SK-N-SH treated with all-trans-retinoic acid at 6 μM for 48 hours (cell line): ENCODE results near the gene PMM2.

Source experiments
- ARNTL ChIP-seq: fragments of 450-650 bp; formaldehyde crosslinking; IDR thresholded peaks from 2 replicates; pipeline ENCODE4 v1.5.0; 2020; ENCODE audit warnings: low read depth, mild to moderate bottlenecking, moderate library complexity, borderline replicate concordance
- BACH2 ChIP-seq: fragments of 250-450 bp; sonication (Bioruptor Pico); IDR thresholded peaks from 2 replicates; pipeline ENCODE4 v1.9.0; 2021; ENCODE audit warnings: mild to moderate bottlenecking, borderline replicate concordance
- ESRRG ChIP-seq: fragments of 250-450 bp; sonication (Bioruptor Pico); IDR thresholded peaks from 2 replicates; pipeline ENCODE4 v1.6.1; 2021; ENCODE audit warnings: mild to moderate bottlenecking
- ISL1 ChIP-seq: fragments of 250-450 bp; sonication (Bioruptor Pico); IDR thresholded peaks from 2 replicates; pipeline ENCODE4 v2.1.2; 2022; ENCODE audit warnings: mild to moderate bottlenecking, moderate library complexity
- RARB ChIP-seq: fragments of 250-450 bp; sonication (Bioruptor Pico); IDR thresholded peaks from 2 replicates; pipeline ENCODE4 v1.8.0; 2021; ENCODE audit warnings: mild to moderate bottlenecking, moderate library complexity
- SNAI2 ChIP-seq: fragments of 250-450 bp; sonication (Bioruptor Pico); IDR thresholded peaks from 2 replicates; pipeline ENCODE4 v1.5.0; 2020; ENCODE audit warnings: mild to moderate bottlenecking, moderate library complexity
- ZFP3 ChIP-seq: fragments of 250-450 bp; sonication (Bioruptor Pico); IDR thresholded peaks from 2 replicates; pipeline ENCODE4 v1.5.0; 2020; ENCODE audit warnings: mild to moderate bottlenecking, moderate library complexity
- ZFP30 ChIP-seq: fragments of 450-650 bp; formaldehyde crosslinking; IDR thresholded peaks from 2 replicates; pipeline ENCODE4 v1.5.0; 2022; ENCODE audit warnings: mild to moderate bottlenecking, moderate library complexity
- TF ChIP-seq, protein P1 (sequence below): fragments of 250-450 bp; sonication (Bioruptor Pico); IDR thresholded peaks from 2 replicates; pipeline ENCODE4 v1.8.0; 2021; ENCODE audit warnings: low read depth, mild to moderate bottlenecking, moderate library complexity, borderline replicate concordance
- TF ChIP-seq, protein P2 (sequence below): fragments of 250-450 bp; sonication (Bioruptor Pico); IDR thresholded peaks from 2 replicates; pipeline ENCODE4 v1.5.1; 2021; ENCODE audit warnings: mild to moderate bottlenecking, moderate library complexity
- TF ChIP-seq, protein P3 (sequence below): fragments of 250-450 bp; sonication (Bioruptor Pico); IDR thresholded peaks from 2 replicates; pipeline ENCODE4 v1.8.0; 2020; ENCODE audit warnings: mild to moderate bottlenecking, moderate library complexity, borderline replicate concordance
- TF ChIP-seq, protein P4 (sequence below): fragments of 250-450 bp; sonication (Bioruptor Pico); IDR thresholded peaks from 2 replicates; pipeline ENCODE4 v1.5.0; 2020; ENCODE audit warnings: mild to moderate bottlenecking, moderate library complexity

DNA sequence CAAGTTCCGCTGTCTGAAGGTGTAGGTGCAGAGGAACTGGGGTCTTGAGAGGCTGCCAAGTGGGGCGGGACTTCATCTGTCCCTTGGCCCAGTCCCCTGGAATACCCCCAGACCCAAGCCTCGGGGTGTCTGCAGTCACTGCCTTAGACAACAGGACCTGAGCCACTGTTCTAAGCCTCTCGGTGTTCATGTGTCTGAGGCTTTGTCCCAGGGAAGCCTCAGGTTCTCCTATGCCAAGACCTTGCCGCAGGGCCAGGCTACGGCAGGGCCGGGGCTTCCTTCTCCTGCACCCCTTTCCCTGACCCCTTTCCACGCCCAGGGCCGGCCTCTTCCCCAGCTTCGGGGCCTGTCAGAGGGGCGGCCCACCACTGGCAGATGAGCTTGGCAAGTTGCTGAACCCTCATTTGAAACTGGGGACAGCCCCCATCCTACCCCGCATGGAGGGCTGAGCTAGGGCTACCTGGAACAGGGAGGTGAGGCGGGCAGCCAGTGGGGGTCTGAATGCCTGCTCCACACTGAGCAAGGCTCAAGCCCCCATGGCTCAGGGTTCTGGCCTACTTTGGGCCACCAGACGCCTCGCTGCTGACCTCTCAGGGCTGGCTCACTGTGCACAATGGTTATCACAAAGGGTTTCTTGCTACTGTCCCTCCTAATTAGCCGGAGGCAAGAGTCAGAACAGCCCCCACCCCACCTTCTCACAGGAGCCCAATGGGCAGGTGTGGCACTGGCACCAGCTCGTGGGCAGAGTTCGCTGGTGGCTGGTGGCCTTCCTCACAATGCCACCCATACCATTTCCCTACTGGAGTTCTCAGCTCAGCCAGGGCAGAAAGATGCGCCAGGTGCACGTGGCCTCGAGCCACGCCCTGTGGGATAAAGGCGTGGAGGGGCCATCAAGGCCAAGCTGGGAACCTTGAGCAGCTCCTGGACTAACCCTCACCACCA is 91.6 kb downstream of the PMM2 start:
- TF ChIP-seq SNAI2 (no peak), ISL1 (CRISPR knock-in tag) (no peak), ARNTL (CRISPR knock-in tag) (no peak), BACH2 (no peak), RARB (CRISPR knock-in tag) (no peak), ESRRG (no peak), ZFP3 (CRISPR knock-in tag) (no peak), ZFP30 (no peak)
- TF ChIP-seq, protein P1, sequence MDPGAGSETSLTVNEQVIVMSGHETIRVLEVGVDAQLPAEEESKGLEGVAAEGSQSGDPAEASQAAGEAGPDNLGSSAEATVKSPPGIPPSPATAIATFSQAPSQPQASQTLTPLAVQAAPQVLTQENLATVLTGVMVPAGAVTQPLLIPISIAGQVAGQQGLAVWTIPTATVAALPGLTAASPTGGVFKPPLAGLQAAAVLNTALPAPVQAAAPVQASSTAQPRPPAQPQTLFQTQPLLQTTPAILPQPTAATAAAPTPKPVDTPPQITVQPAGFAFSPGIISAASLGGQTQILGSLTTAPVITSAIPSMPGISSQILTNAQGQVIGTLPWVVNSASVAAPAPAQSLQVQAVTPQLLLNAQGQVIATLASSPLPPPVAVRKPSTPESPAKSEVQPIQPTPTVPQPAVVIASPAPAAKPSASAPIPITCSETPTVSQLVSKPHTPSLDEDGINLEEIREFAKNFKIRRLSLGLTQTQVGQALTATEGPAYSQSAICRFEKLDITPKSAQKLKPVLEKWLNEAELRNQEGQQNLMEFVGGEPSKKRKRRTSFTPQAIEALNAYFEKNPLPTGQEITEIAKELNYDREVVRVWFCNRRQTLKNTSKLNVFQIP: no peak
- TF ChIP-seq, protein P2, sequence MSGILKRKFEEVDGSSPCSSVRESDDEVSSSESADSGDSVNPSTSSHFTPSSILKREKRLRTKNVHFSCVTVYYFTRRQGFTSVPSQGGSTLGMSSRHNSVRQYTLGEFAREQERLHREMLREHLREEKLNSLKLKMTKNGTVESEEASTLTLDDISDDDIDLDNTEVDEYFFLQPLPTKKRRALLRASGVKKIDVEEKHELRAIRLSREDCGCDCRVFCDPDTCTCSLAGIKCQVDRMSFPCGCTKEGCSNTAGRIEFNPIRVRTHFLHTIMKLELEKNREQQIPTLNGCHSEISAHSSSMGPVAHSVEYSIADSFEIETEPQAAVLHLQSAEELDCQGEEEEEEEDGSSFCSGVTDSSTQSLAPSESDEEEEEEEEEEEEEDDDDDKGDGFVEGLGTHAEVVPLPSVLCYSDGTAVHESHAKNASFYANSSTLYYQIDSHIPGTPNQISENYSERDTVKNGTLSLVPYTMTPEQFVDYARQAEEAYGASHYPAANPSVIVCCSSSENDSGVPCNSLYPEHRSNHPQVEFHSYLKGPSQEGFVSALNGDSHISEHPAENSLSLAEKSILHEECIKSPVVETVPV (CRISPR knock-in tag): no peak
- TF ChIP-seq, protein P3, sequence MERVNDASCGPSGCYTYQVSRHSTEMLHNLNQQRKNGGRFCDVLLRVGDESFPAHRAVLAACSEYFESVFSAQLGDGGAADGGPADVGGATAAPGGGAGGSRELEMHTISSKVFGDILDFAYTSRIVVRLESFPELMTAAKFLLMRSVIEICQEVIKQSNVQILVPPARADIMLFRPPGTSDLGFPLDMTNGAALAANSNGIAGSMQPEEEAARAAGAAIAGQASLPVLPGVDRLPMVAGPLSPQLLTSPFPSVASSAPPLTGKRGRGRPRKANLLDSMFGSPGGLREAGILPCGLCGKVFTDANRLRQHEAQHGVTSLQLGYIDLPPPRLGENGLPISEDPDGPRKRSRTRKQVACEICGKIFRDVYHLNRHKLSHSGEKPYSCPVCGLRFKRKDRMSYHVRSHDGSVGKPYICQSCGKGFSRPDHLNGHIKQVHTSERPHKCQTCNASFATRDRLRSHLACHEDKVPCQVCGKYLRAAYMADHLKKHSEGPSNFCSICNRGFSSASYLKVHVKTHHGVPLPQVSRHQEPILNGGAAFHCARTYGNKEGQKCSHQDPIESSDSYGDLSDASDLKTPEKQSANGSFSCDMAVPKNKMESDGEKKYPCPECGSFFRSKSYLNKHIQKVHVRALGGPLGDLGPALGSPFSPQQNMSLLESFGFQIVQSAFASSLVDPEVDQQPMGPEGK: no peak
- TF ChIP-seq, protein P4, sequence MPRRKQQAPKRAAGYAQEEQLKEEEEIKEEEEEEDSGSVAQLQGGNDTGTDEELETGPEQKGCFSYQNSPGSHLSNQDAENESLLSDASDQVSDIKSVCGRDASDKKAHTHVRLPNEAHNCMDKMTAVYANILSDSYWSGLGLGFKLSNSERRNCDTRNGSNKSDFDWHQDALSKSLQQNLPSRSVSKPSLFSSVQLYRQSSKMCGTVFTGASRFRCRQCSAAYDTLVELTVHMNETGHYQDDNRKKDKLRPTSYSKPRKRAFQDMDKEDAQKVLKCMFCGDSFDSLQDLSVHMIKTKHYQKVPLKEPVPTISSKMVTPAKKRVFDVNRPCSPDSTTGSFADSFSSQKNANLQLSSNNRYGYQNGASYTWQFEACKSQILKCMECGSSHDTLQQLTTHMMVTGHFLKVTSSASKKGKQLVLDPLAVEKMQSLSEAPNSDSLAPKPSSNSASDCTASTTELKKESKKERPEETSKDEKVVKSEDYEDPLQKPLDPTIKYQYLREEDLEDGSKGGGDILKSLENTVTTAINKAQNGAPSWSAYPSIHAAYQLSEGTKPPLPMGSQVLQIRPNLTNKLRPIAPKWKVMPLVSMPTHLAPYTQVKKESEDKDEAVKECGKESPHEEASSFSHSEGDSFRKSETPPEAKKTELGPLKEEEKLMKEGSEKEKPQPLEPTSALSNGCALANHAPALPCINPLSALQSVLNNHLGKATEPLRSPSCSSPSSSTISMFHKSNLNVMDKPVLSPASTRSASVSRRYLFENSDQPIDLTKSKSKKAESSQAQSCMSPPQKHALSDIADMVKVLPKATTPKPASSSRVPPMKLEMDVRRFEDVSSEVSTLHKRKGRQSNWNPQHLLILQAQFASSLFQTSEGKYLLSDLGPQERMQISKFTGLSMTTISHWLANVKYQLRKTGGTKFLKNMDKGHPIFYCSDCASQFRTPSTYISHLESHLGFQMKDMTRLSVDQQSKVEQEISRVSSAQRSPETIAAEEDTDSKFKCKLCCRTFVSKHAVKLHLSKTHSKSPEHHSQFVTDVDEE (CRISPR knock-in tag): no peak
